CD14-positive monocyte (primary cell): Measurements from ENCODE around the gene GAL. TPM values are rescaled to one million over a fixed set of nuclear protein-coding genes. Genes with fewer than 3 reads are reported as not detected.
"Not testable (repeated sequence)": the region's sequence is repeated elsewhere in the genome, so short reads cannot be mapped to it uniquely, and the experiment has no call there.

Experiments used
- DNase-seq, 3 donors: peaks; one replicate each; pipeline ENCODE4 v3.0.0-alpha.2; 2011 to 2022
- H2AFZ ChIP-seq: 2 replicates; pipeline ENCODE4 v1.6.0; 2012; ENCODE audit warnings: mild to moderate bottlenecking, low read depth, low read length, inconsistent platforms; ENCODE audit not compliant: insufficient read depth, poor library complexity, severe bottlenecking
- H3K27ac ChIP-seq, 2 donors: 1 replicate in 1 of 2; 2 replicates in 1 of 2; pipeline ENCODE4 v1.5.1; 2012 to 2013; ENCODE audit warnings: low read length in 2 of 2, control low read depth in 1 of 2, inconsistent platforms in 1 of 2, low read depth in 1 of 2, mild to moderate bottlenecking in 1 of 2
- H3K27me3 ChIP-seq, 2 donors: one replicate each; pipeline versions ENCODE4 v1.6.0 to v1.6.1; 2011 to 2013; ENCODE audit warnings: low read length in 2 of 2; ENCODE audit not compliant: control insufficient read depth in 2 of 2, insufficient read depth in 2 of 2
- H3K36me3 ChIP-seq, 2 donors: replicated peaks in 1 of 2; 1 replicate in 1 of 2; 2 replicates in 1 of 2; pipeline versions ENCODE4 v1.5.1 to v1.6.1; 2012 to 2013; ENCODE audit warnings: low read length in 2 of 2, control low read depth in 1 of 2, inconsistent platforms in 1 of 2, mild to moderate bottlenecking in 1 of 2; ENCODE audit not compliant: insufficient read depth in 2 of 2, control insufficient read depth in 1 of 2
- H3K4me1 ChIP-seq, 2 donors: 1 replicate in 1 of 2; 2 replicates in 1 of 2; pipeline versions ENCODE4 v1.5.1 to v1.6.1; 2012 to 2013; ENCODE audit warnings: low read length in 2 of 2, control low read depth in 1 of 2, inconsistent platforms in 1 of 2, mild to moderate bottlenecking in 1 of 2, moderate library complexity in 1 of 2; ENCODE audit not compliant: insufficient read depth in 2 of 2, control insufficient read depth in 1 of 2
- H3K4me2 ChIP-seq: replicated peaks from 2 replicates; pipeline ENCODE3; 2012; ENCODE audit warnings: low read length, moderate library complexity, mild to moderate bottlenecking; ENCODE audit not compliant: poor library complexity, severe bottlenecking; ENCODE audit errors: extremely low read depth
- H3K4me3 ChIP-seq, 3 experiments: fragments of 200-600 bp in 1 of 3; sonication (generic) in 1 of 3; replicated peaks in 1 of 3; 1 replicate in 2 of 3; 2 replicates in 1 of 3; pipeline ENCODE4 v1.5.1; 2011 to 2013; ENCODE audit warnings: low read length in 3 of 3, mild to moderate bottlenecking in 3 of 3, control low read depth in 2 of 3, low read depth in 2 of 3, inconsistent platforms in 1 of 3, moderate library complexity in 1 of 3
- H3K79me2 ChIP-seq: 2 replicates; pipeline ENCODE4 v1.6.0; 2012; ENCODE audit warnings: mild to moderate bottlenecking, control low read depth, inconsistent platforms, low read length, moderate library complexity; ENCODE audit not compliant: insufficient read depth
- H3K9ac ChIP-seq: 2 replicates; pipeline ENCODE4 v1.6.0; 2017; ENCODE audit warnings: low read length, mild to moderate bottlenecking; ENCODE audit not compliant: insufficient read depth, poor library complexity, severe bottlenecking
- H3K9me3 ChIP-seq, 2 donors: replicated peaks in 1 of 2; 1 replicate in 1 of 2; 2 replicates in 1 of 2; pipeline versions ENCODE4 v1.5.1 to v1.6.1; 2012 to 2013; ENCODE audit warnings: low read length in 2 of 2, control low read depth in 1 of 2; ENCODE audit not compliant: control insufficient read depth in 1 of 2, insufficient read depth in 1 of 2
- H4K20me1 ChIP-seq: 2 replicates; pipeline ENCODE4 v1.6.0; 2012; ENCODE audit warnings: mild to moderate bottlenecking, low read length, control low read depth, moderate library complexity; ENCODE audit not compliant: insufficient read depth
- H3K27ac Mint-ChIP-seq, 7 donors: one replicate each; pipeline ENCODE4 v1.8.0; 2020; ENCODE audit warnings: mild to moderate bottlenecking in 7 of 7, mixed read lengths in 7 of 7, moderate library complexity in 6 of 7, inconsistent platforms in 2 of 7
- H3K27me3 Mint-ChIP-seq, 3 donors: one replicate each; pipeline ENCODE4 v1.8.0; 2021 to 2022; ENCODE audit warnings: low read depth in 3 of 3, mild to moderate bottlenecking in 3 of 3, mixed read lengths in 3 of 3, moderate library complexity in 3 of 3, inconsistent platforms in 1 of 3
- H3K36me3 Mint-ChIP-seq, 2 donors: one replicate each; pipeline ENCODE4 v1.8.0; 2020; ENCODE audit warnings: mixed read lengths in 2 of 2, inconsistent platforms in 1 of 2, mild to moderate bottlenecking in 1 of 2
- H3K4me1 Mint-ChIP-seq: one replicate; pipeline ENCODE4 v1.8.0; 2020; ENCODE audit warnings: mild to moderate bottlenecking, mixed read lengths
- H3K4me3 Mint-ChIP-seq, 2 donors: one replicate each; pipeline ENCODE4 v1.8.0; 2020; ENCODE audit warnings: mild to moderate bottlenecking in 2 of 2, mixed read lengths in 2 of 2, moderate library complexity in 1 of 2
- H3K9me3 Mint-ChIP-seq, 7 donors: one replicate each; pipeline ENCODE4 v1.8.0; 2020 to 2022; ENCODE audit warnings: mixed read lengths in 7 of 7, mild to moderate bottlenecking in 6 of 7, moderate library complexity in 6 of 7, inconsistent platforms in 2 of 7
- whole genome bisulfite sequencing: methylation state at CpG from one replicate; pipeline ENCODE4 v1.1.5; 2013; ENCODE audit warnings: missing lambda C conversion rate; ENCODE audit not compliant: insufficient coverage; 5-methylcytosine and 5-hydroxymethylcytosine counted together
- intact Hi-C, 2 donors: fragments of 100-400 bp; cut with micrococcal nuclease; formaldehyde crosslinking; loops; one replicate each; pipeline versions ENCODE4 v1.15.0 to v1.15.1; 2023
- polyA plus RNA-seq, 3 donors: library from polyadenylated mRNA; depleted of rRNA in 1 of 3; unstranded in 2 of 3; stranded (reverse) in 1 of 3; fragments of 300-500 nt in 2 of 3; fragments of >200 nt in 1 of 3; fragmentation: Illumina TruSeq in 2 of 3; gene quantifications; 1 replicate in 2 of 3; 2 replicates in 1 of 3; pipeline ENCODE4 v1.2.3, GENCODE V29; 2012 to 2021
- TF ChIP-seq, protein P1 (sequence below): fragments of 200-600 bp; IDR thresholded peaks from one replicate; pipeline ENCODE4 v1.8.0; 2022; ENCODE audit warnings: antibody characterized with exemption, mild to moderate bottlenecking

GAL gene
- polyA plus RNA-seq, 3 donors: not detected

DNA sequence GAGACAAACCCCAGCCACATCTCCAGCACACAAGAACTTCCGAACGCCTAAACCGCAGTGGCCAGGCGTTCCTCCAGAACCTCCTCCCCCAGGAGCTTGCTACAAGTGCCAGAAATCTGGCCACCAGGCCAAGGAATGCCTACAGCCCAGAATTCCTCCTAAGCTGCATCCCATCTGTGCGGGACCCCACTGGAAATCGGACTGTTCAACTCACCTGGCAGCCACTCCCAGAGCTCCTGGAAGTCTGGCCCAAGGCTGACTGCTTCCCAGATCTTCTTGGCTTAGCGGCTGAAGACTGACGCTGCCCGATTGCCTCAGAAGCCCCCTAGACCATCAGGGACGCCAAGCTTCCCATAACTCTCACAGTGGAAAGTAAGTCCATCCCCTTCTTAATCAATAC is 48.5 kb upstream of the GAL start:
- H3K27ac Mint-ChIP-seq, H3K79me2 ChIP-seq, H3K27ac ChIP-seq, H3K9me3 Mint-ChIP-seq, H2AFZ ChIP-seq, H4K20me1 ChIP-seq, H3K4me3 ChIP-seq, H3K4me3 Mint-ChIP-seq, H3K4me1 ChIP-seq, H3K36me3 Mint-ChIP-seq, DNase-seq, H3K27me3 ChIP-seq, H3K9ac ChIP-seq, H3K36me3 ChIP-seq, H3K9me3 ChIP-seq, intact Hi-C loops, H3K4me2 ChIP-seq: not testable (repeated sequence)
- peaks cover 15% of the 10 kb centered on the region for H3K4me1 Mint-ChIP-seq
- WGBS: 98% methylated on average over 4 of the region's 10 CpGs
- H3K27me3 Mint-ChIP-seq: peaks cover 13 to 16% (median 14%) of the 10 kb centered on the region in 3 donors

DNA sequence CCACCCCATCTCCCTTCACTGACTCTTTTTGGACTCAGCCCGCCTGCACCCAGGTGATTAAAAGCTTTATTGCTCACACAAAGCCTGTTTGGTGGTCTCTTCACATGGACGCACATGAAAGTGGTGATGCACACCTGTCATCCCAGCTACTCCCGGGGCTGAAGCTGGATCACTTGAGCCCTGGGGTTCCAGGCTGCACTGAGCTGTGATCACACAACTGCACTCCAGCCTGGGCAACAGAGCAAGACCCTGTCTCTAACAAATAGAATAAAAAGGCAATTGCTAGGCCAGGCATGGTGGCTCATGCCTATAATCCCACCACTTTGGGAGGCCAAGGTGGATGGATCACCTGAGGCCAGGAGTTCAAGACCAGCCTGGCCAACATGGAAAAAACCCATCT is 45.0 kb upstream of the GAL start:
- peaks cover 15% of the 10 kb centered on the region for H3K4me1 Mint-ChIP-seq
- H3K36me3 ChIP-seq, H3K27ac Mint-ChIP-seq, H3K9ac ChIP-seq, DNase-seq, intact Hi-C loops, H3K4me1 ChIP-seq, H3K27ac ChIP-seq, H2AFZ ChIP-seq, H3K4me3 ChIP-seq, H3K27me3 ChIP-seq, H3K9me3 ChIP-seq, H3K4me2 ChIP-seq, H4K20me1 ChIP-seq, H3K79me2 ChIP-seq, H3K36me3 Mint-ChIP-seq, H3K9me3 Mint-ChIP-seq, H3K4me3 Mint-ChIP-seq: not testable (repeated sequence)
- peaks cover 8 to 15% (median 12%) of the 10 kb centered on the region in 3 donors for H3K27me3 Mint-ChIP-seq
- WGBS: 86% methylated on average over 3 of the region's 3 CpGs

DNA sequence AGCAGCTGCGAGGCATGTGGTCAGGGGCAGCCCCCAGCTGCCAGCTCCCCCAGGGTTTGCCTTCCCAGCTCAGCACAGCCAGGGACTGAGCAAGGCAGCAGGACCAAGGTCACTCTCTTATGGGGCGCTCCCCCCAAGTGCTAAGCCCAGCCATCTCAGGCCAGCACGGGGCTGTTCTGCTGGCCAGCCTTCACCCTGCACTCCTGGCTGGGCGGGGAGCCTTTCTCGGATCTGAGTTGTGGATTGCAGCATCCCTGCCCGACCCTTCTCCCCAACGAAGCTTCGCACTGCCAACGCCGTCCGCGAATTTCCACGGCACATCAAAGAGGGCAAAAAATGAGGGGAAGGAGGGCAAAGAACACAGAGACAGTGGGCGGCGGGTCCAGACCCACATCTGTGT is 42.5 kb upstream of the GAL start:
- peaks cover 0 to 6% (median 3%) of the 10 kb centered on the region in 3 donors for H3K27me3 Mint-ChIP-seq
- peaks cover 11 to 15% of the 10 kb centered on the region in 2 donors for H3K9me3 ChIP-seq
- TF ChIP-seq, protein P1, sequence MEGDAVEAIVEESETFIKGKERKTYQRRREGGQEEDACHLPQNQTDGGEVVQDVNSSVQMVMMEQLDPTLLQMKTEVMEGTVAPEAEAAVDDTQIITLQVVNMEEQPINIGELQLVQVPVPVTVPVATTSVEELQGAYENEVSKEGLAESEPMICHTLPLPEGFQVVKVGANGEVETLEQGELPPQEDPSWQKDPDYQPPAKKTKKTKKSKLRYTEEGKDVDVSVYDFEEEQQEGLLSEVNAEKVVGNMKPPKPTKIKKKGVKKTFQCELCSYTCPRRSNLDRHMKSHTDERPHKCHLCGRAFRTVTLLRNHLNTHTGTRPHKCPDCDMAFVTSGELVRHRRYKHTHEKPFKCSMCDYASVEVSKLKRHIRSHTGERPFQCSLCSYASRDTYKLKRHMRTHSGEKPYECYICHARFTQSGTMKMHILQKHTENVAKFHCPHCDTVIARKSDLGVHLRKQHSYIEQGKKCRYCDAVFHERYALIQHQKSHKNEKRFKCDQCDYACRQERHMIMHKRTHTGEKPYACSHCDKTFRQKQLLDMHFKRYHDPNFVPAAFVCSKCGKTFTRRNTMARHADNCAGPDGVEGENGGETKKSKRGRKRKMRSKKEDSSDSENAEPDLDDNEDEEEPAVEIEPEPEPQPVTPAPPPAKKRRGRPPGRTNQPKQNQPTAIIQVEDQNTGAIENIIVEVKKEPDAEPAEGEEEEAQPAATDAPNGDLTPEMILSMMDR: no peak
- H3K4me3 Mint-ChIP-seq: no peak overlapping the region
- WGBS: 91% methylated on average over 9 of the region's 15 CpGs
- H3K27me3 ChIP-seq: no peaks in the 10 kb centered on the region
- no peaks in the 10 kb centered on the region for H3K36me3 ChIP-seq
- H3K36me3 Mint-ChIP-seq: peaks cover 0 to 3% of the 10 kb centered on the region in 2 donors
- H3K27ac ChIP-seq: no peak overlapping the region
- H3K4me1 Mint-ChIP-seq: peaks cover 9% of the 10 kb centered on the region
- H3K4me3 ChIP-seq: no peak overlapping the region
- no peak overlapping the region for H3K9ac ChIP-seq
- no peak for DNase-seq
- H2AFZ ChIP-seq: no peak overlapping the region
- intact Hi-C loops: no loop called here
- H3K79me2 ChIP-seq: no peaks in the 10 kb centered on the region
- H3K4me2 ChIP-seq: no peak overlapping the region
- no peaks in the 10 kb centered on the region for H4K20me1 ChIP-seq
- H3K9me3 Mint-ChIP-seq: peaks cover 16 to 27% (median 23%) of the 10 kb centered on the region in 7 donors
- no peak overlapping the region for H3K27ac Mint-ChIP-seq
- H3K4me1 ChIP-seq: no peaks in the 10 kb centered on the region
